Retinal pigment epithelial cell (primary cell): ENCODE measurements around the gene A4GALT.

ENCODE experiments used
- DNase-seq: peaks from one replicate; pipeline ENCODE4 v3.0.0-alpha.2; 2010; ENCODE audit warnings: low read depth
- H3K4me3 ChIP-seq: 2 replicates; pipeline ENCODE4 v1.5.1; 2011; ENCODE audit warnings: mild to moderate bottlenecking, low read length, control low read depth, moderate library complexity
- TF ChIP-seq, protein P1 (sequence below): conservative IDR thresholded peaks from 2 replicates; pipeline ENCODE4 v1.5.1; 2011; ENCODE audit warnings: low read depth, low read length, control low read depth, inconsistent platforms

A4GALT gene

GRCh38 chr22:42711281-42711731, 9.4 kb downstream of the A4GALT start:
- H3K4me3 ChIP-seq = no peak overlapping the region
- TF ChIP-seq, protein P1, sequence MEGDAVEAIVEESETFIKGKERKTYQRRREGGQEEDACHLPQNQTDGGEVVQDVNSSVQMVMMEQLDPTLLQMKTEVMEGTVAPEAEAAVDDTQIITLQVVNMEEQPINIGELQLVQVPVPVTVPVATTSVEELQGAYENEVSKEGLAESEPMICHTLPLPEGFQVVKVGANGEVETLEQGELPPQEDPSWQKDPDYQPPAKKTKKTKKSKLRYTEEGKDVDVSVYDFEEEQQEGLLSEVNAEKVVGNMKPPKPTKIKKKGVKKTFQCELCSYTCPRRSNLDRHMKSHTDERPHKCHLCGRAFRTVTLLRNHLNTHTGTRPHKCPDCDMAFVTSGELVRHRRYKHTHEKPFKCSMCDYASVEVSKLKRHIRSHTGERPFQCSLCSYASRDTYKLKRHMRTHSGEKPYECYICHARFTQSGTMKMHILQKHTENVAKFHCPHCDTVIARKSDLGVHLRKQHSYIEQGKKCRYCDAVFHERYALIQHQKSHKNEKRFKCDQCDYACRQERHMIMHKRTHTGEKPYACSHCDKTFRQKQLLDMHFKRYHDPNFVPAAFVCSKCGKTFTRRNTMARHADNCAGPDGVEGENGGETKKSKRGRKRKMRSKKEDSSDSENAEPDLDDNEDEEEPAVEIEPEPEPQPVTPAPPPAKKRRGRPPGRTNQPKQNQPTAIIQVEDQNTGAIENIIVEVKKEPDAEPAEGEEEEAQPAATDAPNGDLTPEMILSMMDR = no peak
- DNase-seq = no peak

GRCh38 chr22:42708417-42708816, 12.3 kb downstream of the A4GALT start:
- no peak overlapping the region for H3K4me3 ChIP-seq
- TF ChIP-seq, protein P1 = no peak
- no peak for DNase-seq

- TF ChIP-seq, protein P1 = no peak
- no peak overlapping the region for H3K4me3 ChIP-seq
- DNase-seq = no peak
Measured at GRCh38 chr22:42707496-42707895, 13.2 kb downstream of the A4GALT start.

DNA sequence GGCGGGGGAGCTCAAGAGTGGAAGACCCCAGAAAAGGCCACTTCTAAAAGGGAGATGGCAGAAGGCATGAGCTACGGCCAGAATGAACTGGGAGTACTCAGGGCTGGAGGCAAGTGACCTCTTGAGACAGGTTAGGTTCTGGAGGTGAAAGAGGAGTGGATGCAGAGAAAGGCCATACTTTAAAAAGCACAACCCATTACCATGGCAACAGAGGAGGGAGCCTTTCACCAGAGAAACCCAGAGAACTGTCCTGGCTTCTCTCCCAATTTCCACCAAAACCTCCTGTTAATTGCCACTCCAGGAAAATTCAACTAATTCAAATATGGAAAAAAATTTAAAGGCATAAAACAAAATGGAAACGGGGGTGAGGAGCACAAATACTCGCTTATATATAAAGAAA, 15.8 kb downstream of the A4GALT start:
- DNase-seq = no peak
- H3K4me3 ChIP-seq = no peak overlapping the region
- TF ChIP-seq, protein P1 = no peak

- no peak for DNase-seq
- no peak overlapping the region for H3K4me3 ChIP-seq
- TF ChIP-seq, protein P1 = no peak
Measured at GRCh38 chr22:42702675-42703074, 18.0 kb downstream of the A4GALT start.

DNA sequence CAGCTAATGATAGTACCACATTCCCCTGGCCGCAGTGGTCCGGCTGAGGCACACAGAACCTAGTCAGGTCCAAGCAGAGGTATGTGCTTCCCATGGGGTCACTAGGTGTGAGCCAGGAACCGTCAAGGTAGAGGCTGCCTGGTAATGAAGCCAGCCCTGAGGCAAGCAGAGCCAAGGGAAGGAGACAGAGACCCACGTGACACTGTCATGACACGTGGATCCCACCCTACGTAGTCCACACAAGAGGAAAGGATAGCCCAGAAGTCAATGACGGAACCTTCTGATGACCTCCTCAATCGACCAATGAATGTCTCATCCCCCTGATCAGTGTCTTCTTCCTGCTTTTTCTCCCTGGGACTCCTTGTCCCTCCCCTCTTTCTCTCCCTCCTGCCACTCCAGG, 19.0 kb downstream of the A4GALT start:
- H3K4me3 ChIP-seq = no peak overlapping the region
- TF ChIP-seq, protein P1 = no peak
- DNase-seq = no peak

DNA sequence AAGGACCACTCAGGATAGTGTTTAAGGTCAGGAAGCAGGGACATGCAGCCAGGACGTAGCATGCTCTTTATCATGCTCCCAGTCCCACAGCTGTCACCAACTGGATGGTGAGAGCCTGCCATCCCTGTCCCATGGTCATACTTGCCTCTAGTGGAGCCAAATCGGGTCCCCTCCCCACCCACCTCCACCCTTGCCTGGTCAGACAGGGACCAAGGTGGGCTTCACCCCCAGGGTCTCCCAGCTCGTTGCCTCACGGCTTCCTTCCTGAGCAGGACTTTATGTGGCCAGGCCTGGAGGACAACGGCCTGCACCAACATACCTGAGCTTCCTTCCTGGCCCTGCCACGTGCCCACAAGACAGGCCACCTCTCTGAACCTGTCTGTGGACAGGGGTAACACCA, 19.8 kb downstream of the A4GALT start:
- TF ChIP-seq, protein P1 = no peak
- DNase-seq = no peak
- H3K4me3 ChIP-seq = no peak overlapping the region
